Measurements from ENCODE around the gene ESRRG.

Gene ESRRG

DNA sequence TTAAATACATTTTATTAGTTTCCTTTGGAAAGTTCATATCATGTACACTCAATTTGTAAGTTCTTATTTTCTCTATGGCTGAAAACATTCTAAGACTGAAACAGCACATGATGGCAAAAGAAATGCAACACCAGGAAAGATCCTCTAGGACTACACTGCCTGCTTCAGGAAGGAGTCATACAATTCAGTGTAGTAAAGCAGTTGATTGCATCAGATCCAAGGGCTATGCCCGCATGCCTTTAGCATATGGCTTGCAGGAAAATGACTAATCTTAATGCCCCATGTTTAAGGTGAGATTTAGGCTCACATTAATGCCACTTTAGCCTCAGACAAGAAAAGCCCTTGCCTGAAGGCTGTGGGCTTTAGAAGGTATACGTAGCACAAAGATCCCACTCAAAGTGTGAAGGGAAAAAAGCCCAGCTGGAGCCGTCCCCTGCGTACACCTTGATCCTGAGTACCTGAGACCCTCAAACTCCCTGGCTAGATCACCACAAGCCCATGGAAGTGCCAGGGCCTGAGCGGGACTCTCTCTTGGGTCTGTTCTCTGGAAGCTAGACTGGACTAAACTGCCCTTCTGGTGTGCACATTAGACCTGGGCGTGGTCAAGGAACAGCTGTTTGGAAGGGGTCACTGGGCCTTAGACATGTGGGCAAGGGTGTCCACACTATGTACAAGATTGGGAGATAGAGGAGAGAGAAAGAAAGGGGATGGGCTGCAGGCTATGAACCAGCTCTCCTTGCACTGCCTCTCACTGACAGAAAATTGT, 52.9 kb downstream of the ESRRG start:
- H2AFZ ChIP-seq (ENCODE audit: low read length): no peak overlapping the region
- no peaks in the 10 kb centered on the region for H3K9me3 ChIP-seq (ENCODE audit: insufficient read depth, low read depth, low read length)
- H4K20me1 ChIP-seq (ENCODE audit: insufficient read depth, low read length, poor library complexity, severe bottlenecking): no peaks in the 10 kb centered on the region
- no peak overlapping the region for H3K4me3 ChIP-seq (ENCODE audit: low read length, poor library complexity, severe bottlenecking)
- H3K79me2 ChIP-seq (ENCODE audit: insufficient read depth, low read length): no peaks in the 10 kb centered on the region
- H3F3A ChIP-seq (ENCODE audit: low read depth): no peaks in the 10 kb centered on the region
- no peak overlapping the region for H3K4me2 ChIP-seq (ENCODE audit: low read depth, low read length, poor library complexity, severe bottlenecking)
- H3K9ac ChIP-seq (ENCODE audit: low read depth, low read length, poor library complexity, severe bottlenecking): no peak overlapping the region
- H3K27me3 ChIP-seq (ENCODE audit: insufficient read depth, low read length, poor library complexity, severe bottlenecking): no peaks in the 10 kb centered on the region
- H3K9me2 ChIP-seq (replicated peaks; ENCODE audit: low read depth, low read length): no peaks in the 10 kb centered on the region
- no peak for TF ChIP-seq EZH2phosphoT487 (IDR thresholded peaks at IDR 0.05; ENCODE audit: borderline replicate concordance)
- no peaks in the 10 kb centered on the region for H3K36me3 ChIP-seq (ENCODE audit: insufficient read depth, low read length)
- no peaks in the 10 kb centered on the region for H3K4me1 ChIP-seq (ENCODE audit: insufficient read depth, low read length, poor library complexity, severe bottlenecking)

DNA sequence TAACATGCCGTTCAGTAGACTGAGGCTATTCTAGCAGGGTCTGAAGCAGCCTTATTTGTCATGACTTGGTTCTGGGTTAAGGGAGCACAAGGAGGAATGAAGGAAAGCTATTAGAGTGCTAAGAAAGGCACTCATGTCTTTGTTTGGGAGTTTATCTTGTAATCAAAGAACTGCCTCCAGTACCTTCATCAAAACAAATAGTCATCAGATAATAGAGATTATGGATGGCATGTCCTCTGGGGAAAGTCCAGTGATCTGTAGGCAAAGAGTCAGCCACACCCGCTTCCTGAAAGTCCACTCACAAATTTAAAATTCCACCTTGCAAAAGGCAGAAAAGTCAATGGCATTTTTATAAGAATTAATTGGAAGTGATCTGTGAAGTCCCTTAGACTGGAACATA, 56.8 kb downstream of the ESRRG start:
- Histone ChIP-seq H3F3A (ENCODE audit: low read depth) (no peaks in the 10 kb centered on the region), H3K36me3 (ENCODE audit: insufficient read depth, low read length) (no peaks in the 10 kb centered on the region), H3K4me2 (ENCODE audit: low read depth, low read length, poor library complexity, severe bottlenecking) (no peak overlapping the region), H4K20me1 (ENCODE audit: insufficient read depth, low read length, poor library complexity, severe bottlenecking) (no peaks in the 10 kb centered on the region), H3K9me2 (replicated peaks; ENCODE audit: low read depth, low read length) (no peaks in the 10 kb centered on the region), H3K27me3 (ENCODE audit: insufficient read depth, low read length, poor library complexity, severe bottlenecking) (no peaks in the 10 kb centered on the region), H2AFZ (ENCODE audit: low read length) (no peak overlapping the region), H3K4me1 (ENCODE audit: insufficient read depth, low read length, poor library complexity, severe bottlenecking) (no peaks in the 10 kb centered on the region), H3K9ac (ENCODE audit: low read depth, low read length, poor library complexity, severe bottlenecking) (no peak overlapping the region), H3K79me2 (ENCODE audit: insufficient read depth, low read length) (no peaks in the 10 kb centered on the region), H3K9me3 (ENCODE audit: insufficient read depth, low read depth, low read length) (no peaks in the 10 kb centered on the region), H3K4me3 (ENCODE audit: low read length, poor library complexity, severe bottlenecking) (no peak overlapping the region)
- TF ChIP-seq CTCF (conservative IDR thresholded peaks at IDR 0.05; ENCODE audit: low read length) (no peak), EZH2phosphoT487 (IDR thresholded peaks at IDR 0.05; ENCODE audit: borderline replicate concordance) (no peak)

GRCh38 chr1:216665856-216666255, 57.4 kb downstream of the ESRRG start:
- Histone ChIP-seq H4K20me1 (ENCODE audit: insufficient read depth, low read length, poor library complexity, severe bottlenecking) (no peaks in the 10 kb centered on the region), H3K9me3 (ENCODE audit: insufficient read depth, low read depth, low read length) (no peaks in the 10 kb centered on the region), H3K4me1 (ENCODE audit: insufficient read depth, low read length, poor library complexity, severe bottlenecking) (no peaks in the 10 kb centered on the region), H3K36me3 (ENCODE audit: insufficient read depth, low read length) (no peaks in the 10 kb centered on the region), H3K27me3 (ENCODE audit: insufficient read depth, low read length, poor library complexity, severe bottlenecking) (no peaks in the 10 kb centered on the region), H3K9me2 (replicated peaks; ENCODE audit: low read depth, low read length) (no peaks in the 10 kb centered on the region), H3F3A (ENCODE audit: low read depth) (no peaks in the 10 kb centered on the region), H3K79me2 (ENCODE audit: insufficient read depth, low read length) (no peaks in the 10 kb centered on the region), H3K9ac (ENCODE audit: low read depth, low read length, poor library complexity, severe bottlenecking) (no peak overlapping the region), H3K4me3 (ENCODE audit: low read length, poor library complexity, severe bottlenecking) (no peak overlapping the region), H3K4me2 (ENCODE audit: low read depth, low read length, poor library complexity, severe bottlenecking) (no peak overlapping the region), H2AFZ (ENCODE audit: low read length) (no peak overlapping the region)
- TF ChIP-seq EZH2phosphoT487 (IDR thresholded peaks at IDR 0.05; ENCODE audit: borderline replicate concordance): no peak
- TF ChIP-seq CTCF (conservative IDR thresholded peaks at IDR 0.05; ENCODE audit: low read length): no peak

DNA sequence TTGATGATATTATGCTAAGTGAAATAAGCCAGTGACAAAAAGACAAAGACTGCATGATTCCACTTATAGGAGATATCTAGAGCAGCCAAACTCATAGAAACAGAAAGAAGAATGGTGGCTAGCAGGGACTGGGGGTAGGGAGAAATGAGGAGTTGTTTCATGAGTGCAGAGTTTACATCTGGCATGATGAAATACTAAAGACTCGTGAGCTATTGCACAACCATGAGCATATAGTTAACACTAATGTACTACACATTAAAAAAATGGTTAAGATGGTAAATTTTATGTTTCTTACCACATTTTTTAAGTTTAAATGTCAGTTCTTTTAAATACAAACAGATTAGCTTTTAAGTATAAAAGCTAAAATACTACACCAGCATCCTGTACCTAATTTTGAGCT, 57.8 kb downstream of the ESRRG start:
- no peaks in the 10 kb centered on the region for H3K9me2 ChIP-seq (replicated peaks; ENCODE audit: low read depth, low read length)
- H3F3A ChIP-seq (ENCODE audit: low read depth): no peaks in the 10 kb centered on the region
- no peaks in the 10 kb centered on the region for H3K79me2 ChIP-seq (ENCODE audit: insufficient read depth, low read length)
- H3K4me2 ChIP-seq (ENCODE audit: low read depth, low read length, poor library complexity, severe bottlenecking): no peak overlapping the region
- H3K36me3 ChIP-seq (ENCODE audit: insufficient read depth, low read length): no peaks in the 10 kb centered on the region
- no peak overlapping the region for H3K4me3 ChIP-seq (ENCODE audit: low read length, poor library complexity, severe bottlenecking)
- no peaks in the 10 kb centered on the region for H3K4me1 ChIP-seq (ENCODE audit: insufficient read depth, low read length, poor library complexity, severe bottlenecking)
- H3K27me3 ChIP-seq (ENCODE audit: insufficient read depth, low read length, poor library complexity, severe bottlenecking): no peaks in the 10 kb centered on the region
- H4K20me1 ChIP-seq (ENCODE audit: insufficient read depth, low read length, poor library complexity, severe bottlenecking): no peaks in the 10 kb centered on the region
- H3K9ac ChIP-seq (ENCODE audit: low read depth, low read length, poor library complexity, severe bottlenecking): no peak overlapping the region
- TF ChIP-seq CTCF (conservative IDR thresholded peaks at IDR 0.05; ENCODE audit: low read length): no peak
- H2AFZ ChIP-seq (ENCODE audit: low read length): no peak overlapping the region
- no peaks in the 10 kb centered on the region for H3K9me3 ChIP-seq (ENCODE audit: insufficient read depth, low read depth, low read length)

Data from Loucy (cell line).